SKM-1 (cell line): ENCODE data around the gene EVI5.
"Not testable (repeated sequence)": the region's sequence is repeated elsewhere in the genome, so short reads cannot be mapped to it uniquely, and the experiment has no call there.

Experiments
- DNase-seq: peaks from one replicate; lab custom pipeline; 2025; ENCODE audit not compliant: unreplicated experiment; lab: John Stamatoyannopoulos, UW

Gene EVI5

GRCh38 chr1:92749024-92749634 is 35.8 kb downstream of the EVI5 start:
- DNase-seq: peak; percentile 74

GRCh38 chr1:92748138-92748537 is 36.8 kb downstream of the EVI5 start:
- DNase-seq: no peak

GRCh38 chr1:92747735-92748134 is 37.2 kb downstream of the EVI5 start:
- no peak for DNase-seq

- not testable (repeated sequence) for DNase-seq
Observed at GRCh38 chr1:92746255-92746654, 38.7 kb downstream of the EVI5 start.

- DNase-seq: no peak
Observed at GRCh38 chr1:92743221-92743620, 41.7 kb downstream of the EVI5 start.

- DNase-seq: no peak
Observed at GRCh38 chr1:92739669-92740524, 45.0 kb downstream of the EVI5 start.

GRCh38 chr1:92736395-92736794 is 48.5 kb downstream of the EVI5 start:
- no peak for DNase-seq

GRCh38 chr1:92730476-92730875 is 54.4 kb downstream of the EVI5 start:
- no peak for DNase-seq

GRCh38 chr1:92728697-92729096 is 56.2 kb downstream of the EVI5 start:
- DNase-seq: no peak

GRCh38 chr1:92723713-92724112 is 61.2 kb downstream of the EVI5 start:
- not testable (repeated sequence) for DNase-seq

- DNase-seq: no peak
Observed at GRCh38 chr1:92721886-92722285, 63.0 kb downstream of the EVI5 start.

GRCh38 chr1:92721157-92721556 is 63.8 kb downstream of the EVI5 start:
- DNase-seq: not testable (repeated sequence)

- DNase-seq: not testable (repeated sequence)
Observed at GRCh38 chr1:92715476-92715951, 69.4 kb downstream of the EVI5 start.

- no peak for DNase-seq
Observed at GRCh38 chr1:92713939-92714338, 71.0 kb downstream of the EVI5 start.

GRCh38 chr1:92711473-92712165 is 73.3 kb downstream of the EVI5 start:
- DNase-seq: no peak

GRCh38 chr1:92709738-92710137 is 75.2 kb downstream of the EVI5 start:
- DNase-seq: no peak

- DNase-seq: no peak
Observed at GRCh38 chr1:92708368-92708950, 76.4 kb downstream of the EVI5 start.

GRCh38 chr1:92707709-92708108 is 77.2 kb downstream of the EVI5 start:
- no peak for DNase-seq

GRCh38 chr1:92707292-92707691 is 77.6 kb downstream of the EVI5 start:
- no peak for DNase-seq

GRCh38 chr1:92705446-92705845 is 79.5 kb downstream of the EVI5 start:
- no peak for DNase-seq

GRCh38 chr1:92701147-92701546 is 83.8 kb downstream of the EVI5 start:
- DNase-seq: no peak
